Measurements from ENCODE around the gene GPS1.

The GPS1 gene

DNA sequence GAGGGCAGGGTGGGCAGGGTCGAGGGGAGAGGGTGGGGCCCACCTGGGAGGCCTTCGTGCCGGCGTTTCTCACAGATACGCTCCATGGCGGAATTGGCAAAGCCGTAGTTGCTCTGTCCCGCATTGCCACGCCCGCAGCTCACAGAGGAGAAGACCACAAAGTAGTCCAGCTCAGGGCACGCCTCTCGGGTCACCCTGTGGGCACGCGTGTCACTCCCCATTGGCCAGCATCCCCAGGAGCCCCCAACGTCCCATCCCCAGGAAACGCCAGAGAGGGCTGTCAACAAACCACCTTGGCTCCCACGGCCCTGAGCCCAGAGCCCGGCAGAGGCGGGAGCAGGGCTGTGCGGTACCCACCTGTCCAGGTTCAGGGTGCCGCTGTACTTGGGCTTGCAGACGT lies 30.3 kb downstream of the GPS1 start:
- TF ChIP-seq CTCF (IDR thresholded peaks at IDR 0.05; ENCODE audit: extremely low read depth, insufficient read depth, missing control alignments), result no peak
- in situ Hi-C loops (cut with MboI; ENCODE audit: low pct_unique_long_range_greater_than_20kb, low sequenced_read_pairs, unreplicated experiment), result no loop called here
- DNase-seq (ENCODE audit: low spot score), result no peak

- no peak for TF ChIP-seq CTCF (IDR thresholded peaks at IDR 0.05; ENCODE audit: extremely low read depth, insufficient read depth, missing control alignments)
- no peak for DNase-seq (ENCODE audit: low spot score)
- in situ Hi-C loops (cut with MboI; ENCODE audit: low pct_unique_long_range_greater_than_20kb, low sequenced_read_pairs, unreplicated experiment), result no loop called here
These were observed 30.8 kb downstream of the GPS1 start for GRCh38 chr17:82082456-82082855.

- no peak for TF ChIP-seq CTCF (IDR thresholded peaks at IDR 0.05; ENCODE audit: extremely low read depth, insufficient read depth, missing control alignments)
- in situ Hi-C loops (cut with MboI; ENCODE audit: low pct_unique_long_range_greater_than_20kb, low sequenced_read_pairs, unreplicated experiment), result no loop called here
- DNase-seq (ENCODE audit: low spot score), result no peak
These were observed 31.3 kb downstream of the GPS1 start for GRCh38 chr17:82083009-82083408.

DNA sequence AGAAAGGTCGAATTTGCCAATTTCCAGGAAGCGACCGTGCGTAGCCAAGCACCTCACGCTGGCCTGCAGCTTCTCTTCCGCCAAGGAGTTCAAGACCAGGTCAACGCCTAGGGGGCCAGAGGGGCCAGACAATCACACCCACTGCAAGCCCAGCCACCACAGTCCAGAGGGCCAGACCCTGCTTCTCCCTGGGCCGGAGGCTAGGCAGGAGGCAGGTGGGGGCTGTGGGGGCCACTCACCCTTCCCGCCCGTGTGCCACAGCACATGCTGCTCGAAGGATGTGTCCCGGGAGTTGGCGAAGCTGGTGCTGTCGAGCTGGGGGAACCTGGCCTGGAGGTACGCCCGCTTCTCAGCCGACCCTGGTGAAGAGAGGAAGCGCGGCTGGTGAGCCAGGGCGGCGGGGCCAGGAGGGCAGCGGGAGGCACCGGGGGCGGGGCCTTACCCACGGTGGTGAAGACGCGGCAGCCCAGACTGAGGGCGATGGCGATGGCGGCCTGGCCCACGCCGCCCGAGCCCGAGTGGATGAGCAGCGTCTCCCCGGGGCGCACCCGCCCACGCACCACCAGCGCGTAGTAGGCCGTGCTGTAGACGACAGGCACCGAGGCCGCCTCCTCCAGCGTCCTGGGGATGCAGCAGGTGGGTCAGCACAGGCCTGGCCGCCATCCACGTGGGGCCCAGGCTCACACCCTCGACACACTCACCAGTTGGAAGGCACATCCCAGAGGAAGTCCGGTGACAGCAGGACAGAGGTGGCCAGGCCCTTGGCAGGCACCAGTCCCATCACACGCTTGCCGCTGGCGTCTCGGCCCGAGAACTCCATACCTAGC lies 32.0 kb downstream of the GPS1 start:
- in situ Hi-C loops (cut with MboI; ENCODE audit: low pct_unique_long_range_greater_than_20kb, low sequenced_read_pairs, unreplicated experiment), result no loop called here
- no peak for TF ChIP-seq CTCF (IDR thresholded peaks at IDR 0.05; ENCODE audit: extremely low read depth, insufficient read depth, missing control alignments)
- no peak for DNase-seq (ENCODE audit: low spot score)

DNA sequence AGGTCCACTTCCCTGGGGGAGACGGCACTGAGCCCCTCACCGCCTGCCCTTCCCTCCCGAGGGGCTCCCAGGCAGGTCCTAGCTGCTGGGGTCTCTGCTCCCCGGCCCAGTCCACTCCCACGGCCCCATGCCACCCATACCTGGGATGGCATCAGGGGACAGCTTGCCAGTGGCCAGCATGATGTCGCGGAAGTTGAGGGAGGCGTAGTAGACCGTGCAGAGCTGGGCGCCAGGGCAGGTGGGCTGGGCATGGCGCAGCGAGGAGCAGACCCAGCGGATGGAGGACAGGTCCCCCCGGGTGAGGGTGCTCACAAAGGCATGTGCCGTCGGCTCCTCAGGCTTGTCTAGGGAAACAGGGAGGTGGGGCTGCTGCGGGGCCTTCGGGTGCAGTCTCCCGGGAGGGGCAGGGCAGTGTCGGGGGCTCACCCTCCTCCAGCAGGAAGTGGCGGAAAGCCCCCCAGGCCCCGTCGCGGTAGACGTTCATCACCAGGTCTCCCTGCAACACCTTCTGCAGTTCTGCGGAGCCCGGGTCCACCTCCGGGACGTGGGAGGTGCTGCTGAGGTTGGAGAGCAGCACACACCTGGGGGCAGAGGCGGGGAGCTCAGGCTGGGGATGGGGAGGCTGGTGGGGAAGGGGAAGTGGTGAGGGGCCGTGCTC lies 32.8 kb downstream of the GPS1 start:
- no peak for TF ChIP-seq CTCF (IDR thresholded peaks at IDR 0.05; ENCODE audit: extremely low read depth, insufficient read depth, missing control alignments)
- in situ Hi-C loops (cut with MboI; ENCODE audit: low pct_unique_long_range_greater_than_20kb, low sequenced_read_pairs, unreplicated experiment), result no loop called here
- no peak for DNase-seq (ENCODE audit: low spot score)

DNA sequence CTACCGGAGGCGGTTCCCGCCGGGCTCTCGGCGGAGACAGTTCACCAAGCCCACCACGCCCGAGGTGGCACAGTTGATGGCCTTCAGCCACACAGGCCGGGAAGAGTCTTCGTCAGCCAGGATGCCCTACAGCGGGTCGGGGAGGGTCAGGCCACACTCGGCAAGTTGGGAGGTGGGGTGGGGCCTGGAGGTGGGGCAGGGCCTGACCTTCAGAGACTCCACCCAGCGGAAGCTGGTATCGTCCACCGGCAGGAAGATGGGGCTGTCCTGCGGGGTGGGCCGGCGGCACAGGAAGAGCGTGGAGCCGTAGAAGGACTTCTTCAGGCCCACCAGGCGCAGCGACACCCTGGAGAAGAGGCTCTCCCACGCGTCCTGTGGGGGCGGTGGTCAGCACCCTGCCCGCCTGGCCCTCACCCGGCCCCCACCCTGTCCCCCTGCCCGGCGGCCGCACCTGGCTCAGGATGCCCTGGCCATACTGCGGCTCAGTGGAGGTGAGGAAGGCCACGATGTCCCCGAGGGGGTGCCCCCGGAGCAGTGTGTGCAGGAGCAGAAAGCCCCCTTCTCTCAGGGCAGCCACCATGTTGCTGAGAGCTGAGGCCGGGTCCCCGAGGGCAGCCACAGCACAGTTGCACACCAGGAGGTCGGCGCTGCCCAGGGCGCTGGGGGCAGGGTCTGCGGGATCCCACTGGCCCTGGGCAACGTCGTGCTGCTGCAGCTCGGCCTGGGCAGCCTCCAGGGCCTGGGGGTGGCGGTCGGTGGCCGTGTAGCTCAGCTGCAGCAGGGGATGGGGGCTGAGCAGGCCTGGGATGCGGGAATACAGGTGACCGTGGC lies 33.5 kb downstream of the GPS1 start:
- no peak for DNase-seq (ENCODE audit: low spot score)
- TF ChIP-seq CTCF (IDR thresholded peaks at IDR 0.05; ENCODE audit: extremely low read depth, insufficient read depth, missing control alignments), result no peak
- in situ Hi-C loops (cut with MboI; ENCODE audit: low pct_unique_long_range_greater_than_20kb, low sequenced_read_pairs, unreplicated experiment), result no loop called here
